Measurements from ENCODE around the gene TMEM221. TPM values are rescaled to one million over a fixed set of nuclear protein-coding genes. Genes with fewer than 3 reads are reported as not detected.

Gene TMEM221
- total RNA-seq, 1 donor from 2014 or later, result not detected

GRCh38 chr19:17454576-17455071 lies 6.2 kb upstream of the TMEM221 start:
- TF ChIP-seq, protein P1, sequence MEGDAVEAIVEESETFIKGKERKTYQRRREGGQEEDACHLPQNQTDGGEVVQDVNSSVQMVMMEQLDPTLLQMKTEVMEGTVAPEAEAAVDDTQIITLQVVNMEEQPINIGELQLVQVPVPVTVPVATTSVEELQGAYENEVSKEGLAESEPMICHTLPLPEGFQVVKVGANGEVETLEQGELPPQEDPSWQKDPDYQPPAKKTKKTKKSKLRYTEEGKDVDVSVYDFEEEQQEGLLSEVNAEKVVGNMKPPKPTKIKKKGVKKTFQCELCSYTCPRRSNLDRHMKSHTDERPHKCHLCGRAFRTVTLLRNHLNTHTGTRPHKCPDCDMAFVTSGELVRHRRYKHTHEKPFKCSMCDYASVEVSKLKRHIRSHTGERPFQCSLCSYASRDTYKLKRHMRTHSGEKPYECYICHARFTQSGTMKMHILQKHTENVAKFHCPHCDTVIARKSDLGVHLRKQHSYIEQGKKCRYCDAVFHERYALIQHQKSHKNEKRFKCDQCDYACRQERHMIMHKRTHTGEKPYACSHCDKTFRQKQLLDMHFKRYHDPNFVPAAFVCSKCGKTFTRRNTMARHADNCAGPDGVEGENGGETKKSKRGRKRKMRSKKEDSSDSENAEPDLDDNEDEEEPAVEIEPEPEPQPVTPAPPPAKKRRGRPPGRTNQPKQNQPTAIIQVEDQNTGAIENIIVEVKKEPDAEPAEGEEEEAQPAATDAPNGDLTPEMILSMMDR (IDR thresholded peaks at IDR 0.05; ENCODE audit: insufficient read depth, low read length, severe bottlenecking), result no peak
- Histone ChIP-seq H3K36me3 (ENCODE audit: control insufficient read depth, insufficient read depth, low read length) (no peaks in the 10 kb centered on the region), H3K27me3 (ENCODE audit: control insufficient read depth, insufficient read depth, low read length) (peaks cover 12% of the 10 kb centered on the region), H3K4me3 (ENCODE audit: low read depth, low read length) (no peak overlapping the region)
- FAIRE-seq (no peak), DNase-seq (ENCODE audit: low read depth) (no peak)

DNA sequence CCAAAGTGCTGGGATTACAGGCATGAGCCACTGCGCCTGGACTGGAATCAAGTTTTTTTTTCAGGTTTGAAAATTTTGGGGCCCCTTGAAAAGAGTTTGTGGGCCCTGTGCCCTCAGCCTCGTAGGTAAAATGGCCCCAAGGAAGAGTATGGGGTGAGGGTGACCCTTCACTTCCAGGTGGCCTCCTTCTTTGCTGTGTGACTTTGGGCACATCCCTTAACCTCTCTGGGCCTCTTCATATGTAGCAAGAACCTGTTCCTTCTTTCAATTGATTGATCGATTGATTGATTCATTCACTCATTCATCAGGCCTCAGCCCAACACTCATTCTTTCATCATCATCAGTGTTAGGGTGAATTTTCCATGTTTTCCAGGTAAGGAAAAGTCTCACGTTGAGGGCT lies 3.4 kb upstream of the TMEM221 start:
- H3K36me3 ChIP-seq (ENCODE audit: control insufficient read depth, insufficient read depth, low read length), result no peaks in the 10 kb centered on the region
- DNase-seq (ENCODE audit: low read depth) (no peak), FAIRE-seq (no peak)
- H3K4me3 ChIP-seq (ENCODE audit: low read depth, low read length), result no peak overlapping the region
- TF ChIP-seq, protein P1 (IDR thresholded peaks at IDR 0.05; ENCODE audit: insufficient read depth, low read length, severe bottlenecking), result no peak
- H3K27me3 ChIP-seq (ENCODE audit: control insufficient read depth, insufficient read depth, low read length), result peaks cover 12% of the 10 kb centered on the region

DNA sequence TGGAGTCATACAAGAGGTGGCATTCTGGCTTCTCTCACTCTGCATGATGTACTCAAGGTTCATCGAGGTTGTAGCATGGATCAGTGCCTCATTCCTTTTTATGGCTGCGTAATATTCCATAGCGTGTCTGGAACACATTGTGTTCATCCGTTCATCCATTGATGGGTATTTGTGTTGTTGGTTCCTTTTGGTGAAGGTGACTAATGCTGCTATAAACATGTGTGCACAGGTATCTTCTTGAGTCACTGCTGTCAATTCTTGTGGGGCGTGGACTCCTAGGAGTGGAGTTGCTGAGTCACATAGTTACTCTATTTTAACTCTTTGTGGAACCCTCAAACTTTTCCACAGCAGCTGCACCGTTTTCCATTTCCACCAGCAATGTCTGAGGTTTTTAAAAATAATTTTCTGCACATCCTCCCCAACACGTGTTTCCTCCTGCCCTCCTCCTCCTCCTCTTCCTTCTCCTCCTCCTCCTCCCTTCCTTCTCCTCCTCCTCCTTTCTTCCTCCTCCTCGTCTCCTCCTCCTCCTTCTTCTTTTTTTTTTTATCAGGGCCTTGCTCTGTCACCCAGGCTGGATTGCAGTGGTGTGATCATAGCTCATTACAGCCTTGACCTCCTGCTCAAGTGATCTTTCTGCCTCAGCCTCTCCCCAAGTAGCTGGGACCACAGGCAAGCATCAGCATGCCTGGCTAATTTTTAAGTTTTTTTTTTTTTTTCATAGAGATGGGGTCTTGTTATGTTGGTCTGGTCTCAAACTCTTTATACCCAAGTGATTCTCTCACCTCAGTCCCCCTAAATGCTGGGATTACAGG lies 2.0 kb upstream of the TMEM221 start:
- Histone ChIP-seq H3K36me3 (ENCODE audit: control insufficient read depth, insufficient read depth, low read length) (no peaks in the 10 kb centered on the region), H3K4me3 (ENCODE audit: low read depth, low read length) (no peak overlapping the region), H3K27me3 (ENCODE audit: control insufficient read depth, insufficient read depth, low read length) (peaks cover 8% of the 10 kb centered on the region)
- peak; percentile 99 for FAIRE-seq
- TF ChIP-seq, protein P1 (IDR thresholded peaks at IDR 0.05; ENCODE audit: insufficient read depth, low read length, severe bottlenecking), result no peak
- DNase-seq (ENCODE audit: low read depth), result peak; percentile 99

DNA sequence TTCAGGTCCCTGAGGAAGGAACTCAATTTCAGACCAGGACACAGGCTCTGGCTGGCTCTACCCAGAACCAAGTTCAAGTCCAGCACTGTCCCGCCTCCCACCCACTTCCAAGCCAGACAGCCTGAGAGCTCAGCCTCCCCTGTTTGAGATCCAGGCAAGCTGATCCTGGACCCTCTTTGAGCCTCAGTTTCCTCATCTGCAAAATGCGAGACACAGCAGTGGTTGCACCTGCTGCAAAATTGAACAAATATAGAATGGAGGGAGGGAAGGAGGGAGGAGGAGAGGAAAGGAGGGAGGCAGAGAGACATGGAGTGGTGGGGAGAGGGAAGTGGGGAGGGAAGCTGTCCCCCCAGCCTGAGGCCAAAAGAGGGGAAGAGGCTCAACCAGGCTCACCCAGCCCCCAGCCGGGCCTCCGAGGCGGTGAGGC lies 751 bp downstream of the TMEM221 start:
- DNase-seq (ENCODE audit: low read depth) (no peak), FAIRE-seq (peak; percentile 40)
- H3K27me3 ChIP-seq (ENCODE audit: control insufficient read depth, insufficient read depth, low read length), result no peaks in the 10 kb centered on the region
- no peaks in the 10 kb centered on the region for H3K36me3 ChIP-seq (ENCODE audit: control insufficient read depth, insufficient read depth, low read length)
- no peak overlapping the region for H3K4me3 ChIP-seq (ENCODE audit: low read depth, low read length)
- TF ChIP-seq, protein P1 (IDR thresholded peaks at IDR 0.05; ENCODE audit: insufficient read depth, low read length, severe bottlenecking), result no peak

DNA sequence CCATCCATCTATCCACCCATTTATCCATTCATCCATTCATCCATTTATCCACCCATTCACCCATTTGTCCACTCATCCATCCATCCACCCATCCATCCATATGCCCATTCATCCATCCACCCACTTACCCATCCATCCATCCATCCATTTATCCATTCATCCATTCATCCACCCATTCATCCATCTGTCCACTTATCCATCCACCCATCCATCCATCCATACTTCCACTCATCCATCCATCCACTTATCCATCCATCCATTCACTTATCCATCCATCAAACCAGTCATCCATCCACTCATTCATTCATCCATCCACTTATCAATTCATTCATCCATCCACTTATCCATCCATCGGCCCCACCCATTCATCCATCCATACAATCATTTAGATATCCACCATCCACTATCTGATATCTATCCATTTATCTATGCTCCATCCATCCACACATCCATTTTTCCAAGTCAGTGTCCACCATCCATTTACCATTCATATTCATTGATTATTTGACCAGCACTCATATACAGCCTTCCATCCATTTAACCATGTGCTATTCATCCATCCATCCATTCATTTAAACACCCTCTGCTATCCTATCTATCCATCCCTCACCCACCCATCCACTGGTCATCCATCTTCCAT lies 2.8 kb downstream of the TMEM221 start:
- FAIRE-seq (no peak), DNase-seq (ENCODE audit: low read depth) (no peak)
- Histone ChIP-seq H3K27me3 (ENCODE audit: control insufficient read depth, insufficient read depth, low read length) (no peaks in the 10 kb centered on the region), H3K36me3 (ENCODE audit: control insufficient read depth, insufficient read depth, low read length) (no peaks in the 10 kb centered on the region), H3K4me3 (ENCODE audit: low read depth, low read length) (no peak overlapping the region)
- TF ChIP-seq, protein P1 (IDR thresholded peaks at IDR 0.05; ENCODE audit: insufficient read depth, low read length, severe bottlenecking), result no peak
